Endothelial cell of umbilical vein (primary cell): ENCODE results near the gene MINDY4. TPM values are rescaled to one million over a fixed set of nuclear protein-coding genes. Genes with fewer than 3 reads are reported as not detected.

Experiments used
- BruUV-seq: library from RNA; stranded (reverse); fragments of 400-500 nt; replicated peaks from 2 replicates; lab custom pipeline; 2021; lab: Mats Ljungman, UMichigan
- CTCF ChIA-PET: fragments of 300-600, 350-600 bp; sonication (Branson Sonifier 250); formaldehyde crosslinking; loops from one replicate; lab custom pipeline; 2021; ENCODE audit warnings: antibody characterized with exemption, inconsistent platforms; lab: Charles Lee
- POLR2A ChIA-PET: fragments of 300-600, 350-600 bp; sonication (Branson Sonifier 250); formaldehyde crosslinking; loops from one replicate; lab custom pipeline; 2021; ENCODE audit warnings: antibody characterized with exemption, inconsistent platforms; lab: Charles Lee
- DNase-seq: peaks from one replicate; pipeline ENCODE4 v3.0.0-alpha.2; 2011; ENCODE audit warnings: low read depth, low spot score
- FAIRE-seq: peaks from 2 replicates; lab custom pipeline; 2011; peaks lifted over from hg19 to GRCh38; lab: Jason Lieb, UNC
- H2AFZ ChIP-seq: 2 replicates; pipeline ENCODE4 v1.6.0; 2012; ENCODE audit warnings: low read depth, low read length, control low read depth, inconsistent platforms
- H3K27ac ChIP-seq: 2 replicates; pipeline ENCODE4 v1.5.1; 2011; ENCODE audit warnings: low read depth, mild to moderate bottlenecking, control low read depth, low read length, moderate library complexity; ENCODE audit not compliant: insufficient read depth
- H3K27me3 ChIP-seq, 2 experiments: 2 replicates each; pipeline versions ENCODE4 v1.6.0 to v1.6.1; 2011; ENCODE audit warnings: low read length in 2 of 2, mixed read lengths in 1 of 2; ENCODE audit not compliant: control insufficient read depth in 2 of 2, insufficient read depth in 2 of 2
- H3K36me3 ChIP-seq, 2 experiments: 2 replicates in 1 of 2; 3 replicates in 1 of 2; pipeline ENCODE4 v1.5.1; 2011; ENCODE audit warnings: low read length in 2 of 2, mild to moderate bottlenecking in 1 of 2, moderate library complexity in 1 of 2; ENCODE audit not compliant: control insufficient read depth in 2 of 2, insufficient read depth in 2 of 2; ENCODE audit errors: extremely low read depth in 1 of 2
- H3K4me1 ChIP-seq: 3 replicates; pipeline ENCODE4 v1.5.1; 2011; ENCODE audit warnings: mild to moderate bottlenecking, low read length; ENCODE audit not compliant: control insufficient read depth, insufficient read depth; ENCODE audit errors: extremely low read depth
- H3K4me2 ChIP-seq: 2 replicates; pipeline ENCODE4 v1.6.1; 2011; ENCODE audit warnings: low read length, control low read depth, mixed read lengths; ENCODE audit not compliant: insufficient read depth
- H3K4me3 ChIP-seq, 3 experiments: fragments of 200-600 bp in 1 of 3; sonication (generic), shearing (Covaris generic) in 1 of 3; replicated peaks in 1 of 3; 2 replicates each; pipeline ENCODE4 v1.5.1; 2011 to 2016; ENCODE audit warnings: control low read depth in 3 of 3, low read length in 3 of 3, mild to moderate bottlenecking in 2 of 3, inconsistent platforms in 1 of 3, low read depth in 1 of 3, moderate library complexity in 1 of 3; ENCODE audit not compliant: insufficient read depth in 1 of 3
- H3K79me2 ChIP-seq: 2 replicates; pipeline ENCODE4 v1.6.0; 2012; ENCODE audit warnings: low read length, inconsistent platforms; ENCODE audit not compliant: control insufficient read depth, insufficient read depth
- H3K9ac ChIP-seq: replicated peaks from 2 replicates; pipeline ENCODE3; 2011; ENCODE audit warnings: low read length, control low read depth; ENCODE audit not compliant: insufficient read depth; ENCODE audit errors: extremely low read depth
- H3K9me1 ChIP-seq: replicated peaks from 3 replicates; pipeline ENCODE4 v1.6.0; 2011; ENCODE audit warnings: mild to moderate bottlenecking, low read length; ENCODE audit not compliant: control insufficient read depth, insufficient read depth; ENCODE audit errors: extremely low read depth
- H3K9me3 ChIP-seq: replicated peaks from 2 replicates; pipeline ENCODE4 v1.5.1; 2012; ENCODE audit warnings: low read length, inconsistent platforms; ENCODE audit not compliant: control insufficient read depth, insufficient read depth
- H4K20me1 ChIP-seq: replicated peaks from 2 replicates; pipeline ENCODE3; 2011; ENCODE audit warnings: mild to moderate bottlenecking, low read length; ENCODE audit not compliant: control insufficient read depth, insufficient read depth; ENCODE audit errors: extremely low read depth
- EZH2 ChIP-seq: IDR thresholded peaks from 2 replicates; pipeline ENCODE4 v1.6.1; 2012; ENCODE audit warnings: borderline replicate concordance, low read depth, mild to moderate bottlenecking, moderate library complexity, low read length, inconsistent platforms; ENCODE audit not compliant: severe bottlenecking
- FOS ChIP-seq: IDR thresholded peaks from 2 replicates; pipeline ENCODE4 v1.6.1; 2011; ENCODE audit warnings: mild to moderate bottlenecking, low read length, moderate library complexity, borderline replicate concordance; ENCODE audit not compliant: insufficient read depth
- GATA2 ChIP-seq: IDR thresholded peaks from 2 replicates; pipeline ENCODE4 v1.7.0; 2011; ENCODE audit warnings: low read depth, mild to moderate bottlenecking, moderate library complexity, mixed read lengths, low read length; ENCODE audit not compliant: insufficient read length, insufficient read depth
- JUN ChIP-seq: IDR thresholded peaks from 2 replicates; pipeline ENCODE4 v1.6.1; 2011; ENCODE audit warnings: borderline replicate concordance, low read depth; ENCODE audit not compliant: insufficient read length, insufficient read depth
- MYC ChIP-seq: IDR thresholded peaks from one replicate; pipeline ENCODE4 v1.6.1; 2011; ENCODE audit warnings: mild to moderate bottlenecking, low read depth, low read length
- POLR2A ChIP-seq: IDR thresholded peaks from 2 replicates; pipeline ENCODE4 v1.6.1; 2012; ENCODE audit warnings: low read depth, mild to moderate bottlenecking, control low read depth, low read length
- POLR2AphosphoS5 ChIP-seq: IDR thresholded peaks from 2 replicates; pipeline ENCODE4 v1.6.1; 2012; ENCODE audit warnings: low read depth, mild to moderate bottlenecking, control low read depth, low read length, moderate library complexity; ENCODE audit not compliant: insufficient read depth
- dilution Hi-C: fragments of 300-500 bp; cut with MboI; formaldehyde crosslinking; loops from one replicate; pipeline ENCODE4 v1.15.0; 2019; ENCODE audit warnings: low sequenced_read_pairs; ENCODE audit not compliant: extremely low pct_ligation_motif_present
- intact Hi-C: fragments of 100-400 bp; cut with micrococcal nuclease; formaldehyde crosslinking; loops from one replicate; pipeline ENCODE4 v1.10.0; 2022
- polyA plus RNA-seq, 4 experiments: library from polyadenylated mRNA; depleted of rRNA in 3 of 4; stranded (reverse) in 3 of 4; unstranded in 1 of 4; fragments of >200 nt; gene quantifications; 2 replicates each; pipeline versions ENCODE4 v1.2.1 to v1.2.3, GENCODE V29; 2011 to 2012; ENCODE audit warnings: missing spikeins in 1 of 4
- total RNA-seq: library from RNA; stranded (reverse); gene quantifications from 2 replicates; pipeline ENCODE4 v1.2.3, GENCODE V29; 2021
- TF ChIP-seq, protein P1 (sequence below), 2 donors: IDR thresholded peaks; 1 replicate in 1 of 2; 2 replicates in 1 of 2; pipeline ENCODE4 v1.5.1; 2011; ENCODE audit warnings: low read length in 2 of 2, mild to moderate bottlenecking in 2 of 2, moderate library complexity in 2 of 2, control low read depth in 1 of 2, inconsistent platforms in 1 of 2, low read depth in 1 of 2; ENCODE audit not compliant: insufficient read depth in 1 of 2; ENCODE audit errors: extremely low read depth in 1 of 2
- TF ChIP-seq, protein P2 (sequence below): IDR thresholded peaks from 2 replicates; pipeline ENCODE4 v1.6.1; 2011; ENCODE audit not compliant: insufficient read depth, insufficient read length

MINDY4 gene
- total and polyA plus RNA-seq, 2 donors (not counting 3 experiments of a cell fraction or from before 2014, with no cell fraction given): 2.2 to 4.7 TPM

DNA sequence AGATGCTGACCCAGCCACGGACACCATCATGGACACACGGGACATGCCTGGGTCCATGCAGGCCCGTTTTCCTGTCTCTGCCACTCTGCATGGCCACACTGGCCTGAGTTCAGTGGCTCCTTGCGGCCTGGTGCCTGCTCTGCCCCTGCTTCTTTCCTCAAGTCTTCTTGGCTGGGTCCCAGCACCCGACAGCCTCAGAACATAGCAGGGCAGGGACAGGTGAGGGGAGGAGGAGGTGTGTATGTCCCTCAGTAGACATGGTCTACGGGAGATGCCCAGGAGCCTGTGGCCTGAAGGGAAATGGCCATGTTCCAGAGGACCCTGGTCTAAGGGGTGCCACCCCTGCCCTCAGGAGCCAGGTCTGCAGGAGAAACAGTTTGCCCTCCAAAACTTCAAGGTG is 138.2 kb downstream of the MINDY4 start:
- POLR2A ChIA-PET: no interaction called here
- BruUV-seq: no TSS peak
- no peak for TF ChIP-seq MYC
- no peak for TF ChIP-seq JUN
- TF ChIP-seq POLR2A: no peak
- TF ChIP-seq POLR2AphosphoS5: no peak
- TF ChIP-seq GATA2: no peak
- TF ChIP-seq FOS: no peak

DNA sequence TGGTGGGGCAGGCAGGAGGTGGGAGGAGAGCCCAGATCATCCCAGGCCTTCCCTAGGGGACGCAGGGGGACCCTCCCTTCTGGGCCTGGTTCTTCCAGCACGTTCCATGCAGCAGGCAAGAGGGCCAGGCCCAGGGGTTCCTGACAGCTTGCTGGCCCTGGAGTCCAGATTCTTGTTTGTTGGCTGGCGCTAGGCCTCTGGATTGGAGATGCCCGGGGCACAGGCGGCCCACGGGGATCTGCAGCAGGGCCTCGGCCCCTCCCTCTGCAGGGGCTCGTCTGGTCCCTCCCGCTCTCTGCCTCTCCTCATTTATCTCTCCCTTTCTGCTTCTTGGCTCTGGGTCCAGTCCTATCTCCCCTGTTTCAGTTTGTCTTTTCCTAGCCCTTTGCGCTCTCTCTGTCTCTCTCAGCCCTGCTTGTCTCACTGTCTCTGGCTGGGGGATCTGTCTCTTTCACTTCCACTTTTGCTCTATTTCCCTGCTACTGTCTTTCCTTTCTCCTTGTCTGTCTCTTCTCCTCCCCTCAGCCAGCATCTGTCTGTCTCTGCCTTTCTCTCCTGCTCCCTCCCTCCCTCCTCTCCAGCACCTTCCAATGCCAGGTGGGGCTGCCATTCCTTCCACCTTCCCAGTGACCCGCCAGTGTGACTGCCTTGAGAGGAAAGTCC is 139.3 kb downstream of the MINDY4 start:
- Histone ChIP-seq H3K4me1 (peaks cover 9% of the 10 kb centered on the region), H3K9ac (no peak overlapping the region), H3K4me3 (no peak overlapping the region), H4K20me1 (no peaks in the 10 kb centered on the region), H3K79me2 (no peaks in the 10 kb centered on the region), H3K27ac (no peak overlapping the region), H3K27me3 (no peaks in the 10 kb centered on the region), H3K4me2 (no peak overlapping the region), H3K9me3 (no peaks in the 10 kb centered on the region), H2AFZ (no peak overlapping the region), H3K9me1 (no peaks in the 10 kb centered on the region), H3K36me3 (no peaks in the 10 kb centered on the region)
- intact Hi-C loops (no loop called here), dilution Hi-C loops (no loop called here)
- ChIA-PET POLR2A (interaction anchor here (2.0 kb wide), 1 partner anchor 40 kb away, joined by 6 read pairs; no protein-coding TSS in a partner anchor), CTCF (interaction anchor here (0.6 to 1.2 kb wide), 3 partner anchors 26 to 73 kb away, joined by 3 to 4 read pairs (median 3); no protein-coding TSS in a partner anchor)
- no TSS peak for BruUV-seq
- TF ChIP-seq GATA2 (no peak), POLR2A (no peak), JUN (no peak), POLR2AphosphoS5 (no peak), EZH2 (no peak), FOS (no peak), MYC (no peak)
- TF ChIP-seq, protein P1, sequence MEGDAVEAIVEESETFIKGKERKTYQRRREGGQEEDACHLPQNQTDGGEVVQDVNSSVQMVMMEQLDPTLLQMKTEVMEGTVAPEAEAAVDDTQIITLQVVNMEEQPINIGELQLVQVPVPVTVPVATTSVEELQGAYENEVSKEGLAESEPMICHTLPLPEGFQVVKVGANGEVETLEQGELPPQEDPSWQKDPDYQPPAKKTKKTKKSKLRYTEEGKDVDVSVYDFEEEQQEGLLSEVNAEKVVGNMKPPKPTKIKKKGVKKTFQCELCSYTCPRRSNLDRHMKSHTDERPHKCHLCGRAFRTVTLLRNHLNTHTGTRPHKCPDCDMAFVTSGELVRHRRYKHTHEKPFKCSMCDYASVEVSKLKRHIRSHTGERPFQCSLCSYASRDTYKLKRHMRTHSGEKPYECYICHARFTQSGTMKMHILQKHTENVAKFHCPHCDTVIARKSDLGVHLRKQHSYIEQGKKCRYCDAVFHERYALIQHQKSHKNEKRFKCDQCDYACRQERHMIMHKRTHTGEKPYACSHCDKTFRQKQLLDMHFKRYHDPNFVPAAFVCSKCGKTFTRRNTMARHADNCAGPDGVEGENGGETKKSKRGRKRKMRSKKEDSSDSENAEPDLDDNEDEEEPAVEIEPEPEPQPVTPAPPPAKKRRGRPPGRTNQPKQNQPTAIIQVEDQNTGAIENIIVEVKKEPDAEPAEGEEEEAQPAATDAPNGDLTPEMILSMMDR (IDR thresholded peaks at IDR 0.05; ENCODE audit: extremely low read depth in 1 of 2, insufficient read depth in 1 of 2, low read depth in 1 of 2, low read length in 2 of 2): no peak
- TF ChIP-seq, protein P2, sequence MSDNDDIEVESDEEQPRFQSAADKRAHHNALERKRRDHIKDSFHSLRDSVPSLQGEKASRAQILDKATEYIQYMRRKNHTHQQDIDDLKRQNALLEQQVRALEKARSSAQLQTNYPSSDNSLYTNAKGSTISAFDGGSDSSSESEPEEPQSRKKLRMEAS: no peak
- no peak for DNase-seq
- no peak for FAIRE-seq

More for the DNA sequence above, 138.2 kb downstream of the MINDY4 start:
- H3K9me1 ChIP-seq: no peaks in the 10 kb centered on the region
- no peaks in the 10 kb centered on the region for H3K79me2 ChIP-seq
- no peaks in the 10 kb centered on the region for H3K9me3 ChIP-seq
- H3K9ac ChIP-seq: no peak overlapping the region
- no peaks in the 10 kb centered on the region for H3K27me3 ChIP-seq
- H3K4me2 ChIP-seq: no peak overlapping the region
- H2AFZ ChIP-seq: no peak overlapping the region
- H4K20me1 ChIP-seq: no peaks in the 10 kb centered on the region
- H3K4me1 ChIP-seq: peaks cover 1% of the 10 kb centered on the region
- intact Hi-C loops (no loop called here), dilution Hi-C loops (no loop called here)
- no peak overlapping the region for H3K4me3 ChIP-seq
- H3K36me3 ChIP-seq: no peaks in the 10 kb centered on the region
- FAIRE-seq (no peak), DNase-seq (no peak)
- CTCF ChIA-PET: interaction anchor here (0.7 to 1.9 kb wide), 3 partner anchors 26 to 56 kb away, joined by 3 to 6 read pairs (median 3); no protein-coding TSS in a partner anchor
- H3K27ac ChIP-seq: no peak overlapping the region
